Activated gamma-delta T cell treated with Interleukin-2 at 50 U/mL for 16 hours (primary cell): ENCODE results near the gene PGLYRP2.

Experiments
- DNase-seq: peaks from one replicate; pipeline ENCODE4 v3.0.0-alpha.2; 2020

Gene PGLYRP2

DNA sequence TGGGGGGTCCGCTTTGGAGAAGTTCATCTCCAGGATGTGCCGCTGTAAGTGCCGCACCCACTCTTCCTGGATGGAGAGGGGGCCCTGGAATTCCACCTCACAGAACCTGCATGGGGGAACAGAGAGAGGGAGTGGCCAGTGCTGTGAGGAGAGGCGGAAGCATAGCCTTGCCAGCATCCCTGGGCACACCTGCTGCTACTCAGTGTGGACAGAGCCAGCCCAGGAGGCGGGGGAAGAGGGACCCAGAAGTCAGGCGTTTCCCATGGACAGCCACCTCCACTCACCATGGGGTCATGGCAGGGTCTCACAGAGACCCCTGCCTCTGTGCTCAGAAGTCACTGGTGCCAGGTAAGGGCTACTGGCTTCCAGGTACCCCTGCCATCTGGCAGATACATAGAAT is 56.2 kb downstream of the PGLYRP2 start:
- no peak for DNase-seq

DNA sequence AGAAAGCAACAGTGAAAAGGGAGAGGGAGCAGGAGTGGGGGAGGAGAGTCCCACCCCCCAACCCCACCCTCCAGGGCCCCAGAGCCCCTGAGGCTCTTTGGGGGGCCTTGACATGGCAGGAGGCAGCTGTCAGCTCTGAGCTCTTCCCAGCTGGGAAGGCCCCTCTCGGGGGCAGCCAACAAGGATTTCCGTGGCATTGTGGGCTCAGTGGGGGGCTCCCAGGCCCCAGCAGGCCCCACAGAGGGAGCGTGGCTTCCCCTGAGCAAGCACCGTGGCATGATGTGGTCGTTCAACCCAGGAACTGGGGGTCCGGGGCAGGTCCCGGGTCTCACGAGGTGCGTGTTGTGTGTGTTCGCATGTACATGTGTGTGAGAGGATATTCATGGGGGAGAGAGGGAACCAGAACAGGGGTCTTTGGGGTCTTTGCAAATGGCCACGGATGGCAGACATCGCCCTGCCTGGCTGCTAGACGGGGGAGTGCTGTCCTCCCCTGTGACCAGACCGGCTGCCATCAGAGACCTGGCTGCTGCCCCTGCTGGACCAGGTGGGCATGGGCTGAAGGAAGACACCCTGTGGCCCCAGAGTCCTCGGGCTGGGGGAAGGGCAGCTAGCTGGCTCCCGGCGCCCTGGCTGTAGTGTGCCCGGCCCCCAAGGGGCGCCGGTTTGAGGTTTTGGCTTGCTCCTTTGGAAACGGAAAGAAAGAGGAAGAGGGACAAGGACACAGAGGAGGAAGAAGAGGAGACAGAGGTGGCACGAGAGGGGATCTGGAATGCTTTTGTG is 56.8 kb downstream of the PGLYRP2 start:
- DNase-seq: no peak

DNA sequence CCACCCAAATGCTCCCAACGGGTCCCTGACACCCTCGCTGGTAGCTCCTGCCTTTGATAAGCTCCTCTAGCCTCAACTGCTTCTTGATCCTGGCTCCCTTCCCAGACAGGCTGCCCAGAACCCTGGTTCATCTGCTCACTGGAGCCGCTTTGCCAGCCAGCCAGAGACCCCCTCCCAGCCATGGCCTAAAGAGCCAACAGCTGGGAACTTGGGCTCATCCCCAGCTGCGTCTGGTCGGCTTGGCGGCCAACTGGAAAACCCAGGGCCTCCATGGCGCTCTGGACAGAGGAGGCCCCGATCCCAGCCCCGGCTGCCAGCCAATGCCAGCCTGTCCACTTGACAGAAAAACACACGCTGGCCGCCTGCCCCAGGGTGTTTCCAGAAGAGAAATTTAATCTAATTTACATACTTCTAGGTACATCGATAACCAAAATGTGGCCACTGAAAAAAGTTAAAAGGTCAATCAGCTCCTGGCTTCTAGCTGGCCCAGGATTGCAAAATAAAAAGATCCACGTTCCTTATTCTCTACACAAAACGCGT is 57.5 kb downstream of the PGLYRP2 start:
- DNase-seq: no peak

DNA sequence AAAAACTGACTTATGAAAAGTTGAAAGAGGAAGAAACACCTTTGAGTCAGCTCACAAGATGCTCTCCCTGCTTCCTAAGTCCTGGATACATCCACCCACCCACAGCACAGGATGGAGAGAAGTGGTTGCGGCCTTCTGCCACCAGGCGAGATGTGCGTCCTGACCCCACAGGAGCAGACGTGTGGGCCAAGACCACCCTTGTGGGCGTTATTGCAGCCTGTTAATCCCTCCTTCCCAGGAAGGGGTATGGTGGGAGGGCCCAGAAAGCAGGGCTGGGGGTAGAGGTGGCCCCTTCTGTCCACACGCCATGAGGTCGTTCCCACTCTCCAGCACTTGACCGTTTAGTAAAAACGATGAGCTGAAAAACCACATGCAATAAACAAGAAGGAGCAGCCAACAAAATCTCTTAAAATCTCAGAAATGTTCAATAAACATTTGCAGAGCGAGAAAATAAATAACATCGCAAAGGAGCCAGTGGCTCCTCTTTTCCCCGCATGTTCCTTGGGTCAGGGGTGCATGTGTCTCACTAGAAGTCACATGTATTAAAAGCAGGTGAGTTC is 58.1 kb downstream of the PGLYRP2 start:
- no peak for DNase-seq

DNA sequence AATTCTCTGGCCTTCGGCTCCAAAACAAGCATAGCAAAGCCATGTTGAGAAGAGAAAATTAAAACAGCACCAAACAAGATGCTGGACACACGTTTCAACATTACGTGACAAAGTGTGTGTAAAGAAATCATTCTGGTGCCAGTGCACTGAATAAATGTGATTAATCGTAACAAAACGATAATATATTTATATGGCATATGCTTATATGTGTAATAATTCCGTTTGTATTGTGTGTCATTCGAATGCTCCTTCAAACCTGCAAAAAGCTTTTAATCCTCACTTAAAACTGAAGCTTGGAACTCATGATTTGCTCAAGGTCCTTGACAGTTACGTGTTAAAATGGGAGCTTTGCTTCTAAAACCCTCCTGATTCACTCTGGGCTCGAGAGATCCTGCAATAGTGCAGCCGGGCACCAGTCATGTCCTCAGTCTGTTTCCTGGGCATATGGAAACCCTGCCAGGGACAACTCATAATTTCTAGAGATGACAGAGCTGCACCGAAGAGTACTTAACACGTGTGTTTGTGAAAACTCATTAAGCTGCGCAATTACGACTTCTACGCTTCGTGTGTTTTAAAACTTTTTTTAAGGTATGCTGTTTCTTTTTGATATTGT is 59.8 kb downstream of the PGLYRP2 start:
- DNase-seq: no peak
